Activated CD8-positive, alpha-beta T cell treated with anti-CD3 and anti-CD28 coated beads for 36 hours (primary cell): ENCODE data around the gene RDH5. TPM values are rescaled to one million over a fixed set of nuclear protein-coding genes. Genes with fewer than 3 reads are reported as not detected.
"Not testable (repeated sequence)": the region's sequence is repeated elsewhere in the genome, so short reads cannot be mapped to it uniquely, and the experiment has no call there.

Experiments
- ATAC-seq: fragments of 200-7000 bp; cut with Tn5 transposase; one replicate; pipeline ENCODE4 v1.10.0; 2021; ENCODE audit warnings: mild to moderate bottlenecking, moderate library complexity
- CTCF ChIA-PET: fragments of 350-600 bp; sonication (Branson Sonifier 250); formaldehyde crosslinking; loops from one replicate; lab custom pipeline; 2021; ENCODE audit warnings: antibody characterized with exemption; lab: Charles Lee
- POLR2A ChIA-PET: fragments of 350-600 bp; sonication (Branson Sonifier 250); formaldehyde crosslinking; loops from one replicate; lab custom pipeline; 2021; ENCODE audit warnings: antibody characterized with exemption; lab: Charles Lee
- DNase-seq: peaks from one replicate; pipeline ENCODE4 v3.0.0-alpha.2; 2020
- H3K27ac Mint-ChIP-seq: one replicate; pipeline ENCODE4 v1.8.0; 2021; ENCODE audit warnings: mild to moderate bottlenecking, mixed read lengths
- H3K27me3 Mint-ChIP-seq: one replicate; pipeline ENCODE4 v1.8.0; 2021; ENCODE audit warnings: mixed read lengths
- H3K36me3 Mint-ChIP-seq: one replicate; pipeline ENCODE4 v1.8.0; 2021; ENCODE audit warnings: low read depth, mixed read lengths
- H3K4me1 Mint-ChIP-seq: one replicate; pipeline ENCODE4 v1.8.0; 2021; ENCODE audit warnings: low read depth, mixed read lengths
- H3K4me3 Mint-ChIP-seq: one replicate; pipeline ENCODE4 v1.8.0; 2021; ENCODE audit warnings: mild to moderate bottlenecking, moderate library complexity, mixed read lengths
- H3K9me3 Mint-ChIP-seq: one replicate; pipeline ENCODE4 v1.8.0; 2021; ENCODE audit warnings: mixed read lengths
- intact Hi-C: fragments of 100-400 bp; cut with micrococcal nuclease; formaldehyde crosslinking; loops from one replicate; pipeline ENCODE4 v1.10.0; 2022
- total RNA-seq, 2 experiments: library from RNA; stranded (reverse); gene quantifications; one replicate each; pipeline ENCODE4 v1.2.3, GENCODE V29; 2021
- TF ChIP-seq, protein P1 (sequence below): fragments of 200-600 bp; IDR thresholded peaks from one replicate; pipeline ENCODE4 v1.8.0; 2022; ENCODE audit warnings: antibody characterized with exemption, mild to moderate bottlenecking

The RDH5 gene
- total RNA-seq, 2 experiments from 2014 or later: 5.3 to 6.8 TPM

DNA sequence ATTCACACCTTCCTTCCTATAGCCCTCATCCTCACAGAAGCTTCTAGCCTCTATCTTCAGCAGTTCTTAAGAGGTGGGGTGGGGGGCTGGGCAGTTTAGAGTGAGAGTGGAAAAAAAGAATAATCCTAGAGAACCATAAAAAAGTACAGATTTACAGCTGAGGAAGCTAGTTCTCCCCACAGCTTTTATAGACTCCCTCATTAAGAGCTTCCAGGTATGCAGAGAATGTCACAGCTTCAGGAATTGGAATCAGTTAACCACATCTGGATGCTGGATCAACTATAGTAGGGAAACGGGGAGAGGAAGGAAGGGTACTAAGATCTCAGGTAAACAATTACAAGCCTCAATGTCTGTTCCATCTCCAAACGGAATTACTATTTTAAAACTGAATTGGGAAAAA, 35.1 kb downstream of the RDH5 start:
- ChIA-PET CTCF (interaction anchor here (0.7 to 8.0 kb wide), 5 partner anchors 12 to 325 kb away, joined by 3 to 66 read pairs (median 4); partner anchors contain the start of gene ERBB3), POLR2A (interaction anchor here (0.7 to 1.7 kb wide), 3 partner anchors 11 to 17 kb away, joined by 3 to 6 read pairs (median 3); no protein-coding TSS in a partner anchor)
- H3K36me3 Mint-ChIP-seq: peaks cover 39% of the 10 kb centered on the region
- no peaks in the 10 kb centered on the region for H3K9me3 Mint-ChIP-seq
- peaks cover 7% of the 10 kb centered on the region for H3K4me1 Mint-ChIP-seq
- no peak overlapping the region for H3K4me3 Mint-ChIP-seq
- TF ChIP-seq, protein P1, sequence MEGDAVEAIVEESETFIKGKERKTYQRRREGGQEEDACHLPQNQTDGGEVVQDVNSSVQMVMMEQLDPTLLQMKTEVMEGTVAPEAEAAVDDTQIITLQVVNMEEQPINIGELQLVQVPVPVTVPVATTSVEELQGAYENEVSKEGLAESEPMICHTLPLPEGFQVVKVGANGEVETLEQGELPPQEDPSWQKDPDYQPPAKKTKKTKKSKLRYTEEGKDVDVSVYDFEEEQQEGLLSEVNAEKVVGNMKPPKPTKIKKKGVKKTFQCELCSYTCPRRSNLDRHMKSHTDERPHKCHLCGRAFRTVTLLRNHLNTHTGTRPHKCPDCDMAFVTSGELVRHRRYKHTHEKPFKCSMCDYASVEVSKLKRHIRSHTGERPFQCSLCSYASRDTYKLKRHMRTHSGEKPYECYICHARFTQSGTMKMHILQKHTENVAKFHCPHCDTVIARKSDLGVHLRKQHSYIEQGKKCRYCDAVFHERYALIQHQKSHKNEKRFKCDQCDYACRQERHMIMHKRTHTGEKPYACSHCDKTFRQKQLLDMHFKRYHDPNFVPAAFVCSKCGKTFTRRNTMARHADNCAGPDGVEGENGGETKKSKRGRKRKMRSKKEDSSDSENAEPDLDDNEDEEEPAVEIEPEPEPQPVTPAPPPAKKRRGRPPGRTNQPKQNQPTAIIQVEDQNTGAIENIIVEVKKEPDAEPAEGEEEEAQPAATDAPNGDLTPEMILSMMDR: no peak
- intact Hi-C loops: no loop called here
- H3K27me3 Mint-ChIP-seq: no peaks in the 10 kb centered on the region
- ATAC-seq: no peak
- peak overlapping the region; percentile 68 for H3K27ac Mint-ChIP-seq
- no peak for DNase-seq

DNA sequence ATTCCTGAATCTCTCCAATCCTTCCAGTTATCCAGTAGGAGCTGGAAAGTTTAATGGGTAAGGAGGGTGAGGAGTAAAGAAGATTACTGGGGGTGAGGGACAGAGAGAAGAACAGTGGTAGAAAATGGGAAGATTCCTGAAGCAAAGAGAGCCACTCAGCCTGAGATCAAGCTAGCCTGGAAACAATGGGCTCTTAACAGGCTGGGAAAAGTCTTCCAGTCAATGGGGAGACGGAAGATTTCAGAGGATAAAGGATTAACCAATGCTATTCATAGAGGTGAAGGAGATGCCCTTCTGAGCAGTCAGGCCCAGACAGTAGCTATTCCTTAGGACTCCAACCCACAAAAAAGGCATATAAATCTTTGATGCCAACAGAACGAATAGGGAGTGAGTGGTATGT, 37.5 kb downstream of the RDH5 start:
- intact Hi-C loops: no loop called here
- Mint-ChIP-seq H3K4me1 (peaks cover 19% of the 10 kb centered on the region), H3K4me3 (no peak overlapping the region), H3K27ac (peak overlapping the region; percentile 25), H3K36me3 (peaks cover 44% of the 10 kb centered on the region), H3K9me3 (no peaks in the 10 kb centered on the region), H3K27me3 (no peaks in the 10 kb centered on the region)
- TF ChIP-seq, protein P1: no peak
- DNase-seq (no peak), ATAC-seq (no peak)
- POLR2A ChIA-PET: interaction anchor here (0.8 to 1.3 kb wide), 2 partner anchors 10 to 14 kb away, joined by 3 read pairs; no protein-coding TSS in a partner anchor
- CTCF ChIA-PET: interaction anchor here (0.7 to 8.0 kb wide), 7 partner anchors 11 to 183 kb away, joined by 3 to 66 read pairs (median 4); no protein-coding TSS in a partner anchor

DNA sequence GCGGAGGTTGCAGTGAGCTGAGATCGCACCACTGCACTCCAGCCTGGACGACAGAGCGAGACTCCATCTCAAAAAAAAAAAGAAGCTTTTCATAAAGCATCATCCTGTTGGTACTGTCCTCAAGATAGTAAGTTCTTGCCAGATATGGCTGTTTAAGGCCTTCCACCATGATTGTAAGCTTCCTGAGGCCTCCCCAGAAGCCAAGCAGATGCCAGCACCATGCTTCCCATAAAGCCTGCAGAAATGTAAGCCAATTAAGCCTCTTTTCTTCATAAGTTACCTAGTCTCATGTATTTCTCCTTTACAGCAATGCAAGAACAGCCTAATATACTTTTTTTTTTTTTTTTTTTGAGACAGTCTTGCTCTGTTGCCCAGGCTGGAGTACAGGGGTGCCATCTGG, 38.4 kb downstream of the RDH5 start:
- H3K4me3 Mint-ChIP-seq, DNase-seq, H3K9me3 Mint-ChIP-seq, intact Hi-C loops, ATAC-seq, H3K27ac Mint-ChIP-seq, H3K27me3 Mint-ChIP-seq, POLR2A ChIA-PET: not testable (repeated sequence)
- CTCF ChIA-PET: interaction anchor here (1.2 to 8.0 kb wide), 3 partner anchors 15 to 36 kb away, joined by 3 to 66 read pairs (median 7); no protein-coding TSS in a partner anchor
- Mint-ChIP-seq H3K4me1 (peaks cover 19% of the 10 kb centered on the region), H3K36me3 (peaks cover 40% of the 10 kb centered on the region)

DNA sequence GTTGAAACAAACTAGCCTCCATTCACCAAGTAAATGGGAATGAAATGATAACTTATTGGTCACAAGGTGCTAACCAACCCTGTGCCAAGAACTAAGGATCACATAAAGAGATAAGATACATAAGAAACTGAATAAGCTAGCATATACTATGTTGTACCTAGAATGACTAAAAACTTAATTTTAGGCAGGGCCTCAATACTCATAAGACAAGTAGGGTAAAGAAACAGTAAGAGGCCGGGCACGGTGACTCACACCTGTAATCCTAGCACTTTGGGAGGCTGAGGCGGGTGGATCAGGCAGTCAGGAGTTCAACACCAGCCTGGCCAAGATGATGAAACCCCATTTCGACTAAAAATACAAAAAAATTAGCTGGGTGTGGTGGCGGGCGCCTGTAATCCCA, 40.5 kb downstream of the RDH5 start:
- peaks cover 14% of the 10 kb centered on the region for H3K4me1 Mint-ChIP-seq
- TF ChIP-seq, protein P1: no peak
- DNase-seq (peak; percentile 53), ATAC-seq (peak; percentile 55)
- H3K27me3 Mint-ChIP-seq: no peaks in the 10 kb centered on the region
- peaks cover 37% of the 10 kb centered on the region for H3K36me3 Mint-ChIP-seq
- intact Hi-C loops: no loop called here
- POLR2A ChIA-PET: interaction anchor here (1.5 to 2.3 kb wide), 2 partner anchors 13 to 15 kb away, joined by 3 to 6 read pairs; no protein-coding TSS in a partner anchor
- CTCF ChIA-PET: no interaction called here
- no peaks in the 10 kb centered on the region for H3K9me3 Mint-ChIP-seq
- H3K27ac Mint-ChIP-seq: peak overlapping the region; percentile 57
- no peak overlapping the region for H3K4me3 Mint-ChIP-seq

DNA sequence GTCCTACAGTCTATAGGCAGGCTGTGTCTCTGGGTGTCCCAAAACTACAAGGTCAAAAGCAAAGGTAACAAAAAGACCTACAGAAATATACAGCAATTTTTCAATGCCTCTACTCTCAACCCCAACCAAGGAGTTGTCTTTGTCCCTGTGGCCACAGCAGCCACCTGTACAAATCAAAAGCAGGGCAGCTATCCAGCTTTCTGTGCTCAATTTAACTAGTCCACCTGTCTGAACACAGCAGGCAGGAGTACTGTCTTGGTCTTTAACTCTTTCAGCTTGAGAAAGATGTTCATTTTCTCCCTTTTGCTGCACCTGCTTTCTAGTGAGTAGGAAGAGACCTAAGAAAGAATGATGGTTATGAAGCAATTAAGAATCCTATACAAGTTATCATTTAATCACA, 42.5 kb downstream of the RDH5 start:
- ChIA-PET CTCF (interaction anchor here (1.4 kb wide), 1 partner anchor 177 kb away, joined by 3 read pairs; no protein-coding TSS in a partner anchor), POLR2A (interaction anchor here (0.9 to 1.5 kb wide), 2 partner anchors 11 to 24 kb away, joined by 4 to 5 read pairs; no protein-coding TSS in a partner anchor)
- Mint-ChIP-seq H3K4me1 (peaks cover 11% of the 10 kb centered on the region), H3K36me3 (peaks cover 45% of the 10 kb centered on the region), H3K9me3 (no peaks in the 10 kb centered on the region), H3K27ac (no peak overlapping the region), H3K4me3 (no peak overlapping the region), H3K27me3 (no peaks in the 10 kb centered on the region)
- DNase-seq (no peak), ATAC-seq (no peak)
- TF ChIP-seq, protein P1: no peak
- intact Hi-C loops: no loop called here
